GM04503 (cell line): ENCODE data around the gene PRLR.

ENCODE experiments used
- DNase-seq: peaks from one replicate; pipeline ENCODE4 v3.0.0-alpha.2; 2012; ENCODE audit warnings: low read depth

The PRLR gene

GRCh38 chr5:35159370-35159742, 70.9 kb downstream of the PRLR start:
- DNase-seq = no peak

GRCh38 chr5:35158622-35159369, 71.5 kb downstream of the PRLR start:
- no peak for DNase-seq

GRCh38 chr5:35158204-35158603, 72.1 kb downstream of the PRLR start:
- DNase-seq = no peak

- DNase-seq = no peak
These were observed 76.8 kb downstream of the PRLR start for GRCh38 chr5:35153375-35153932.

GRCh38 chr5:35152733-35153132, 77.6 kb downstream of the PRLR start:
- no peak for DNase-seq

GRCh38 chr5:35151146-35151920, 79.0 kb downstream of the PRLR start:
- no peak for DNase-seq

GRCh38 chr5:35149041-35149440, 81.2 kb downstream of the PRLR start:
- DNase-seq = no peak

- DNase-seq = no peak
These were observed 83.9 kb downstream of the PRLR start for GRCh38 chr5:35146406-35146805.

GRCh38 chr5:35145691-35146317, 84.5 kb downstream of the PRLR start:
- DNase-seq = no peak

- DNase-seq = no peak
These were observed 85.3 kb downstream of the PRLR start for GRCh38 chr5:35145012-35145411.

- DNase-seq = no peak
These were observed 86.4 kb downstream of the PRLR start for GRCh38 chr5:35143841-35144240.

GRCh38 chr5:35141739-35142138, 88.5 kb downstream of the PRLR start:
- no peak for DNase-seq

GRCh38 chr5:35138232-35138631, 92.1 kb downstream of the PRLR start:
- peak; percentile 90 for DNase-seq

- peak; percentile 98 for DNase-seq
These were observed 93.9 kb downstream of the PRLR start for GRCh38 chr5:35136386-35136785.

GRCh38 chr5:35135239-35135700, 95.0 kb downstream of the PRLR start:
- no peak for DNase-seq

GRCh38 chr5:35134278-35135030, 95.8 kb downstream of the PRLR start:
- no peak for DNase-seq

GRCh38 chr5:35133186-35133585, 97.1 kb downstream of the PRLR start:
- no peak for DNase-seq

GRCh38 chr5:35131723-35132122, 98.6 kb downstream of the PRLR start:
- no peak for DNase-seq

- DNase-seq = no peak
These were observed 100.3 kb downstream of the PRLR start for GRCh38 chr5:35129921-35130485.

- peak; percentile 93 for DNase-seq
These were observed 101.0 kb downstream of the PRLR start for GRCh38 chr5:35129276-35129675.

GRCh38 chr5:35127006-35127405, 103.3 kb downstream of the PRLR start:
- no peak for DNase-seq

GRCh38 chr5:35125746-35126145, 104.5 kb downstream of the PRLR start:
- DNase-seq = no peak
